Heart right ventricle (tissue), 16 donors: ENCODE data around the gene GFER. TPM values are rescaled to one million over a fixed set of nuclear protein-coding genes. Genes with fewer than 3 reads are reported as not detected.
A peak's percentile ranks its signal among the peaks of the same experiment; 100 is the strongest.
"Not testable (repeated sequence)": the region's sequence is repeated elsewhere in the genome, so short reads cannot be mapped to it uniquely, and the experiment has no call there.

Source experiments
- ATAC-seq, 8 donors: fragments of 200-7000 bp; cut with Tn5 transposase; one replicate each; pipeline ENCODE4 v1.9.1; 2020; ENCODE audit warnings: mild to moderate bottlenecking in 8 of 8, moderate library complexity in 8 of 8, moderate number of reproducible peaks in 1 of 8
- DNase-seq, 2 donors: peaks; one replicate each; pipeline ENCODE4 v3.0.0-alpha.2; 2020
- H3K27ac ChIP-seq, 10 donors: fragments of 200-600 bp; sonication (generic) in 2 of 10; one replicate each; pipeline versions ENCODE4 v1.5.0 to v1.8.0; 2020 to 2022; ENCODE audit warnings: mild to moderate bottlenecking in 3 of 10
- H3K27me3 ChIP-seq, 7 donors: fragments of 200-600 bp; one replicate each; pipeline ENCODE4 v1.8.0; 2021 to 2022; ENCODE audit warnings: mild to moderate bottlenecking in 2 of 7
- H3K36me3 ChIP-seq, 9 donors: fragments of 200-600 bp; sonication (generic) in 1 of 9; one replicate each; pipeline versions ENCODE4 v1.5.0 to v1.8.0; 2020 to 2022; ENCODE audit warnings: mild to moderate bottlenecking in 2 of 9
- H3K4me1 ChIP-seq, 9 donors: fragments of 200-600 bp; sonication (generic) in 1 of 9; one replicate each; pipeline versions ENCODE4 v1.5.0 to v1.8.0; 2020 to 2022; ENCODE audit warnings: mild to moderate bottlenecking in 4 of 9
- H3K4me3 ChIP-seq, 10 donors: fragments of 200-600 bp; sonication (generic) in 2 of 10; one replicate each; pipeline versions ENCODE4 v1.5.0 to v1.8.0; 2020 to 2022; ENCODE audit warnings: mild to moderate bottlenecking in 7 of 10, moderate library complexity in 2 of 10
- H3K9me3 ChIP-seq, 11 donors: fragments of 200-600 bp in 10 of 11; sonication (generic) in 2 of 11; one replicate each; pipeline versions ENCODE4 v1.5.0 to v1.8.0; 2013 to 2022; ENCODE audit warnings: mild to moderate bottlenecking in 2 of 11, control low read depth in 1 of 11, moderate library complexity in 1 of 11
- CTCF ChIP-seq, 9 donors: fragments of 200-600 bp; sonication (generic) in 2 of 9; IDR thresholded peaks; one replicate each; pipeline versions ENCODE4 v1.5.0 to v1.8.0; 2021 to 2022; ENCODE audit warnings: antibody characterized with exemption in 9 of 9, mild to moderate bottlenecking in 5 of 9, moderate library complexity in 1 of 9
- WGBS, 2 donors: extraction: QIAGEN DNeasy Blood & Tissue Kit; methylation state at CpG; one replicate each; pipeline ENCODE4 v1.1.7; 2013; ENCODE audit warnings: inconsistent platforms in 1 of 2; 5-methylcytosine and 5-hydroxymethylcytosine counted together
- intact Hi-C, 10 donors: fragments of 100-400 bp; cut with DNase I; formaldehyde crosslinking; loops; one replicate each; pipeline versions ENCODE4 v1.11.1 to v1.14.2; 2022
- polyA plus RNA-seq, 2 donors: library from polyadenylated mRNA; stranded (reverse); fragments of 200-250 nt; gene quantifications; one replicate each; pipeline ENCODE4 v1.2.3, GENCODE V29; 2013
- total RNA-seq, 10 donors: library from RNA; stranded (reverse); fragmentation: NEBNext Ultra II Directional in 3 of 10; extraction: Animal tissue kit (Norgen Biotek cat#: 25700) in 3 of 10; gene quantifications; one replicate each; pipeline versions ENCODE4 v1.2.1 to v1.2.4, GENCODE V29; 2021 to 2023
- donor health status: Arrhythmogenic right ventricular cardiomyopathy.
- donor health status: ischemic (EF 13 %, LVEDD 7.1; RV severe dilation, severe dysfunction).
- donor health status: healthy with polysubstance abuse.
- donor health status: DM: no; HTN: yes; CAD: no.
- donor health status: DM: no; HTN: no; CAD: no.
- donor health status: ischemic (EF 25% LVEDD 6.9; RV normal size, moderate dysfunction).
- donor health status: ischemic (EF 25% LVEDD 5.7; RV mildly dilated, moderate dysfunction).
- donor health status: healthy.
- donor health status: DM: yes; HTN: yes; CAD: no.
- donor health status: Ischemic cardiomyopathy.
- donor health status: ischemic (EF 35%, LVEDD 5.7; RV mildly dilated, moderate dysfunction).
- donor health status: nonischemic (EF 11% LVEDD 7.7; RV severe dilation, severe dysfunction).
- donor health status: DM: yes; HTN: yes; CAD: no.
- donor health status: PGD.
- donor health status: ischemic (EF 29% LVEDD 5.4; RV normal size, mild dysfunction).
- donor health status: nonischemic (EF 23%, LVEDD 6.1; RV moderate dilation, normal function).

The GFER gene
- total and polyA plus RNA-seq, 12 donors: 14.7 to 65.6 (median 24.8) TPM

GRCh38 chr16:2031081-2031577 lies 47.1 kb downstream of the GFER start:
- ATAC-seq: peak; percentile 23 to 61 (median 52)
- WGBS, 2 donors: 51 to 65% methylated on average over 11 of the region's 11 CpGs
- H3K4me1 ChIP-seq: peaks cover 18 to 88% (median 72%) of the 10 kb centered on the region in 9 donors

GRCh38 chr16:2032285-2033056 lies 48.5 kb downstream of the GFER start:
- ATAC-seq: peak; percentile 18 to 51 (median 40)
- Histone ChIP-seq H3K27ac (peak overlapping the region; percentile 88 to 98 (median 95)), H3K4me1 (peaks cover 24 to 94% (median 78%) of the 10 kb centered on the region in 9 donors), H3K36me3 (peaks cover 0 to 59% (median 7%) of the 10 kb centered on the region in 9 donors), H3K9me3 (no peaks in the 10 kb centered on the region), H3K27me3 (peaks cover 0 to 14% (median 0%) of the 10 kb centered on the region in 7 donors), H3K4me3 (peak overlapping the region in 9 of 10 donors; percentile 52 to 94 (median 84))
- 51 to 55% methylated on average over 10 to 15 of the region's 15 CpGs for WGBS, 2 donors
- DNase-seq: no peak
- no peak for TF ChIP-seq CTCF (IDR thresholded peaks at IDR 0.05)
- intact Hi-C loops: loop anchor here in 1 of 10 donors (10.0 kb wide), 1 partner anchor 488 kb away; no protein-coding TSS in a partner anchor

More at GRCh38 chr16:2031081-2031577, 47.1 kb downstream of the GFER start:
- Histone ChIP-seq H3K36me3 (peaks cover 0 to 45% (median 5%) of the 10 kb centered on the region in 9 donors), H3K27me3 (peaks cover 0 to 24% (median 0%) of the 10 kb centered on the region in 7 donors), H3K27ac (peak overlapping the region; percentile 64 to 98 (median 94)), H3K4me3 (peak overlapping the region; percentile 20 to 94 (median 84)), H3K9me3 (no peaks in the 10 kb centered on the region)
- peak; percentile 77 to 87 for DNase-seq
- intact Hi-C loops: loop anchor here in 1 of 10 donors (10.0 kb wide), 1 partner anchor 486 kb away; no protein-coding TSS in a partner anchor
- no peak for TF ChIP-seq CTCF (IDR thresholded peaks at IDR 0.05)

DNA sequence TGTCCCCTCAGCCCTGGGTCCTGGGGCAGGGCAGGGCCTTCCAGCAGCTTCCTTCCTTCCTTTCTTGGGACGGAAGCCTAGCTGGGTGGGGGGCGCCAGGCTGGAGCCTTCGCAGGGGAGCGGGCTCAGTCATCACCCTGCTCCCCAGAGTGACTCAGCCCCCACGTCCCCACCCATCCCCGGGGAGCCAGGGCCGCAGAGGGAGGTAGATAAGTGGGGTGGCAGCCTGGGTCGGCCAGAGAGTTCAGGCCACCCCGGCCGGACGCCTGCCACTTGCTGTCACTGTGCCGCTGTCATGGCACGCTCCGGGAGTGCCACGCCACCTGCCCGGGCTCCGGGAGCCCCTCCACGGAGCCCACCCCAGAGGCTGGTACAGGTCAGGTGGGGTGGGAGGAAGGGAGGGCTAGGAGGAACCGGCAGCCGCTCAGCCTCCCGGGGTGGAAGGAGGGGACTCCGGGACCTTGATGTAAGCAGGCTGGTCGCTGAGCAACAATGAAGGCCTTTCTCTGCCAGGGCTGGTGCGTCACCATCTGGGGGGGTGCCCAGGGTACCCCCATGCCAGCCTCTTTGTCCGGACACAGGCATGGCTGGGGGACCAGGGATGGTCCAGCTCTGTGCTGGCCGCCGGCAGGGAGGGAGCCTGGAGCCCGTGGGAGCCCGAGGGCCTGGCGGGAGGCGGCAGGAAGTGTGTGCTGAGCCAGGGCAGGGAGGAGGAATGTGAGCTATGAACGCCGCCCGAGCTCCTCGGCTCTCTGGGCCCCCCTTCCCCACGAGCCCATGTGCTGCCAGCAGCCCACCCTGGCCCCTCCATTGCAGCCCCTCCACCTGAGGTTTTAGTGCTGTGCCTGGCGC lies 49.3 kb downstream of the GFER start:
- H3K4me1 ChIP-seq: peaks cover 31 to 94% (median 80%) of the 10 kb centered on the region in 9 donors
- ATAC-seq: peak; percentile 23 to 73 (median 56)
- intact Hi-C loops: loop anchor here in 1 of 10 donors (10.0 kb wide), 1 partner anchor 488 kb away; no protein-coding TSS in a partner anchor
- peaks cover 0 to 6% (median 0%) of the 10 kb centered on the region in 7 donors for H3K27me3 ChIP-seq
- H3K4me3 ChIP-seq: peak overlapping the region; percentile 52 to 94 (median 81)
- no peak for TF ChIP-seq CTCF (IDR thresholded peaks at IDR 0.05)
- peak overlapping the region; percentile 88 to 98 (median 95) for H3K27ac ChIP-seq
- H3K36me3 ChIP-seq: peaks cover 0 to 66% (median 9%) of the 10 kb centered on the region in 9 donors
- H3K9me3 ChIP-seq: no peaks in the 10 kb centered on the region
- 25 to 34% methylated on average over 37 of the region's 37 CpGs for WGBS, 2 donors
- peak; percentile 79 to 81 for DNase-seq

- Histone ChIP-seq H3K27ac (peak overlapping the region; percentile 88 to 98 (median 96)), H3K4me1 (peaks cover 36 to 94% (median 80%) of the 10 kb centered on the region in 9 donors), H3K36me3 (peaks cover 0 to 72% (median 13%) of the 10 kb centered on the region in 9 donors), H3K4me3 (peak overlapping the region; percentile 52 to 94 (median 81))
- WGBS, 2 donors: 39 to 46% methylated on average over 14 to 16 of the region's 32 CpGs
- DNase-seq: peak in 1 of 2 donors; percentile 33
- not testable (repeated sequence) for ATAC-seq, H3K9me3 ChIP-seq, H3K27me3 ChIP-seq
- intact Hi-C loops: loop anchor here in 1 of 10 donors (10.0 kb wide), 1 partner anchor 489 kb away; no protein-coding TSS in a partner anchor
These were observed 50.1 kb downstream of the GFER start for GRCh38 chr16:2033909-2034695.
